HepG2 (cell line): ENCODE data around the gene PLEKHG2.

Experiments
- CREM ChIP-seq, 2 experiments: sonication (generic) in 1 of 2; formaldehyde crosslinking in 1 of 2; IDR thresholded peaks; 2 replicates each; pipeline versions ENCODE4 v1.4.0 to v1.6.1; 2016 to 2020; ENCODE audit warnings: antibody characterized with exemption in 1 of 2, mild to moderate bottlenecking in 1 of 2, missing genetic modification reagents in 1 of 2
- EZH2 ChIP-seq: conservative IDR thresholded peaks from 2 replicates; pipeline ENCODE4 v1.6.1; 2012; ENCODE audit warnings: mild to moderate bottlenecking, low read depth, low read length, moderate library complexity
- KDM1A ChIP-seq: IDR thresholded peaks from 2 replicates; pipeline ENCODE4 v1.6.1; 2016; ENCODE audit warnings: missing compliant biosample characterization
- KDM5B ChIP-seq: sonication (generic); formaldehyde crosslinking; IDR thresholded peaks from 2 replicates; pipeline ENCODE4 v1.4.0; 2020; ENCODE audit warnings: missing genetic modification reagents, mild to moderate bottlenecking, borderline replicate concordance
- KMT2B ChIP-seq: IDR thresholded peaks from 2 replicates; pipeline ENCODE4 v1.6.1; 2016; ENCODE audit warnings: missing genetic modification reagents, missing compliant biosample characterization
- MAFG ChIP-seq: sonication (generic); formaldehyde crosslinking; IDR thresholded peaks from 2 replicates; pipeline ENCODE4 v1.5.1; 2020; ENCODE audit warnings: mild to moderate bottlenecking, missing genetic modification reagents
- MXI1 ChIP-seq: IDR thresholded peaks from 3 replicates; pipeline ENCODE4 v1.6.1; 2012; ENCODE audit warnings: low read depth, low read length, inconsistent platforms, borderline replicate concordance
- POLR2AphosphoS2 ChIP-seq: IDR thresholded peaks from 2 replicates; pipeline ENCODE4 v1.6.1; 2011; ENCODE audit warnings: low read depth, low read length, improper control_type of control experiment
- POLR2AphosphoS5 ChIP-seq: IDR thresholded peaks from 2 replicates; pipeline ENCODE4 v1.6.1; 2012; ENCODE audit warnings: low read depth, low read length
- PRDM15 ChIP-seq: sonication (generic); formaldehyde crosslinking; IDR thresholded peaks from 2 replicates; pipeline ENCODE4 v1.4.0; 2020; ENCODE audit warnings: missing genetic modification reagents
- RFX5 ChIP-seq: IDR thresholded peaks from 2 replicates; pipeline ENCODE4 v1.6.1; 2011; ENCODE audit warnings: low read depth, low read length, improper control_type of control experiment
- STAT6 ChIP-seq: sonication (generic); formaldehyde crosslinking; IDR thresholded peaks from 2 replicates; pipeline ENCODE4 v1.4.0; 2020; ENCODE audit warnings: missing genetic modification reagents, mild to moderate bottlenecking, borderline replicate concordance
- ZSCAN31 ChIP-seq: sonication (generic); formaldehyde crosslinking; IDR thresholded peaks from 2 replicates; pipeline ENCODE4 v1.5.0; 2020; ENCODE audit warnings: low read depth, mild to moderate bottlenecking, missing genetic modification reagents
- TF ChIP-seq, protein P1 (sequence below): sonication (generic); formaldehyde crosslinking; IDR thresholded peaks from 2 replicates; pipeline ENCODE4 v1.5.0; 2020; ENCODE audit warnings: mild to moderate bottlenecking, missing genetic modification reagents, moderate library complexity

- TF ChIP-seq STAT6 (CRISPR knock-in tag) (no peak), RFX5 (no peak), CREM (IDR thresholded peaks at IDR 0.05) (no peak), CREM (CRISPR knock-in tag; IDR thresholded peaks at IDR 0.05) (no peak), KDM1A (CRISPR knock-in tag) (no peak), PRDM15 (no peak), MXI1 (no peak), POLR2AphosphoS2 (no peak), MAFG (CRISPR knock-in tag) (no peak), EZH2 (no peak), KMT2B (no peak), ZSCAN31 (CRISPR knock-in tag) (no peak), POLR2AphosphoS5 (no peak), KDM5B (CRISPR knock-in tag) (no peak)
- TF ChIP-seq, protein P1, sequence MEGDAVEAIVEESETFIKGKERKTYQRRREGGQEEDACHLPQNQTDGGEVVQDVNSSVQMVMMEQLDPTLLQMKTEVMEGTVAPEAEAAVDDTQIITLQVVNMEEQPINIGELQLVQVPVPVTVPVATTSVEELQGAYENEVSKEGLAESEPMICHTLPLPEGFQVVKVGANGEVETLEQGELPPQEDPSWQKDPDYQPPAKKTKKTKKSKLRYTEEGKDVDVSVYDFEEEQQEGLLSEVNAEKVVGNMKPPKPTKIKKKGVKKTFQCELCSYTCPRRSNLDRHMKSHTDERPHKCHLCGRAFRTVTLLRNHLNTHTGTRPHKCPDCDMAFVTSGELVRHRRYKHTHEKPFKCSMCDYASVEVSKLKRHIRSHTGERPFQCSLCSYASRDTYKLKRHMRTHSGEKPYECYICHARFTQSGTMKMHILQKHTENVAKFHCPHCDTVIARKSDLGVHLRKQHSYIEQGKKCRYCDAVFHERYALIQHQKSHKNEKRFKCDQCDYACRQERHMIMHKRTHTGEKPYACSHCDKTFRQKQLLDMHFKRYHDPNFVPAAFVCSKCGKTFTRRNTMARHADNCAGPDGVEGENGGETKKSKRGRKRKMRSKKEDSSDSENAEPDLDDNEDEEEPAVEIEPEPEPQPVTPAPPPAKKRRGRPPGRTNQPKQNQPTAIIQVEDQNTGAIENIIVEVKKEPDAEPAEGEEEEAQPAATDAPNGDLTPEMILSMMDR (CRISPR knock-in tag) = no peak
Measured at GRCh38 chr19:39448271-39448670, 35.8 kb downstream of the PLEKHG2 start.
